ENCODE data around the gene MSI1. TPM values are rescaled to one million over a fixed set of nuclear protein-coding genes. Genes with fewer than 3 reads are reported as not detected.

The MSI1 gene
- total RNA-seq, 2 experiments from 2014 or later, result not detected

DNA sequence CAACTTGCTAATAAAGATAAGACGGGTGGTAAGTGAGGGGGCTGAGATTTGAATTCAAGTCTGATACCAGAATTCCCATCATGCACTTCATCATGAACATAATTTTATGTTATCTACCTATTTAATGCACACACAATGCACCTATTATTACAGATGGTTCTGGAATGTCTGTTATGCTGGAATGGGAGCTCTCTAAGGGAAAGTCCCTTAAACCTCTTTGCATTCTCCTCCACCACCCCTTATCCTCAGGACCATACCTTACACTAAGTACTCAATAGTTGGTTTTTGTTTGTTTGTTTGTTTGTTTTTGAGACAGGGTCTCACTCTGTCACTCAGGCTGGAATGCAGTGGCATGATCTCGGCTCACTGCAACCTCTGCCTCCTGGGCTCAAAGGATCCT, 7.0 kb upstream of the MSI1 start:
- H3K9me3 Mint-ChIP-seq (ENCODE audit: insufficient read depth), result no peaks in the 10 kb centered on the region
- ATAC-seq (no peak), DNase-seq (no peak)
- H3K4me3 Mint-ChIP-seq, result no peak overlapping the region
- H3K36me3 Mint-ChIP-seq (ENCODE audit: low read depth), result no peaks in the 10 kb centered on the region
- CTCF ChIA-PET, result interaction anchor here (1.6 kb wide), 1 partner anchor 54 kb away, joined by 3 read pairs; no protein-coding TSS in a partner anchor
- POLR2A ChIA-PET, result interaction anchor here (1.0 kb wide), 1 partner anchor 83 kb away, joined by 3 read pairs; the partner anchor contains the start of gene RNU4-1
- no peak overlapping the region for H3K27ac Mint-ChIP-seq
- no peaks in the 10 kb centered on the region for H3K4me1 Mint-ChIP-seq (ENCODE audit: low read depth)
- peaks cover 44% of the 10 kb centered on the region for H3K27me3 Mint-ChIP-seq (ENCODE audit: low read depth)

GRCh38 chr12:120373683-120374082, 4.7 kb upstream of the MSI1 start:
- Mint-ChIP-seq H3K9me3 (ENCODE audit: insufficient read depth) (no peaks in the 10 kb centered on the region), H3K36me3 (ENCODE audit: low read depth) (no peaks in the 10 kb centered on the region), H3K4me1 (ENCODE audit: low read depth) (peaks cover 8% of the 10 kb centered on the region), H3K27ac (no peak overlapping the region), H3K4me3 (no peak overlapping the region), H3K27me3 (ENCODE audit: low read depth) (peaks cover 61% of the 10 kb centered on the region)
- POLR2A ChIA-PET, result no interaction called here
- CTCF ChIA-PET, result no interaction called here
- no peak for DNase-seq
- no peak for ATAC-seq

- no peak for DNase-seq
- Mint-ChIP-seq H3K36me3 (ENCODE audit: low read depth) (no peaks in the 10 kb centered on the region), H3K4me1 (ENCODE audit: low read depth) (peaks cover 10% of the 10 kb centered on the region), H3K4me3 (peak overlapping the region; percentile 15), H3K27me3 (ENCODE audit: low read depth) (peaks cover 70% of the 10 kb centered on the region), H3K27ac (no peak overlapping the region), H3K9me3 (ENCODE audit: insufficient read depth) (no peaks in the 10 kb centered on the region)
- POLR2A ChIA-PET, result no interaction called here
- no peak for ATAC-seq
- CTCF ChIA-PET, result no interaction called here
Observed at GRCh38 chr12:120370343-120371243, 1.6 kb upstream of the MSI1 start.

- ChIA-PET CTCF (no interaction called here), POLR2A (no interaction called here)
- H3K4me3 Mint-ChIP-seq, result peak overlapping the region; percentile 49
Observed at GRCh38 chr12:120369603-120370342, 809 bp upstream of the MSI1 start.

DNA sequence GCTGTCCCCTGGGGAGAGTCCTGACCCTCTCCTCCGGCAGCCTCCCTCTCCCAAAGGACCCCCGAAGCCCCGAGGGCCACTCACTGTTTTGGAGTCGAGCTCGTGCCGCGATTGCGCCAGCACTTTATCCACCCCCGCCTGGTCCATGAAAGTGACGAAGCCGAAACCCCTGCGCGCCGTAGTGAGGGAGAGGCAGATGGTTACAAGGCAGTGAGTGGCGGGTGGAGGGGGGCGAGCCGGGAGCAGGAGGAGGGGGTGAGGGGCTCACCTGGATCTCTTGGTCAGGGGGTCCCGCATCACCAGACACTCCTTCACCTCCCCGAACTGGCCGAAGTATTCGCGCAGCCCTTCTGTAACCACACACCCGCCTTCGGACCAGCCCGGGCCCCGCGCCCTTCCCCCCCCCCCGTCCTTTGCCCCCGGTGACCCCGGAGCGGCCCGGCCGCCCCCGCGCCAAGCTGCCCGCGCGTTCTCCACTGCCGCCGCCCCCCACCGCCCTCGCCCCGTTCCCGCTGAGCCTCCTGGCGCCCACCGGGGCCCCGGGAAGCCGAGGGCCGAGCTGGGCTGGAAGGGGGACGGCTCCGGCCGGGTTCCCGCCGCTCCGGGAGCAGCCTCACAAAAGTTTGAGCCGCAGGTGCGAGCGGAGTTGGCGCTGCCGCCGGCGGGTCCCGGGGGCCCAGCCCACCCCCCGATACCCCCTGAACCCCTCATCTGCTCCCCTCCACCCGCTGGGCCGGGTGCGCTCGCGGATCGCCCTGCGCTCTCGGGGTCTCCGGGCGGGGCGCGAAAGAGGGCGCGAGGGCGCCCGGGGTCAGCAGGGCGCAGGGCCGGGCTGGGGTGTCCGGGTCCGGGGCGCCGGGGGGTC, 808 bp downstream of the MSI1 start:
- Mint-ChIP-seq H3K4me3 (no peak overlapping the region), H3K4me1 (ENCODE audit: low read depth) (peaks cover 10% of the 10 kb centered on the region), H3K36me3 (ENCODE audit: low read depth) (no peaks in the 10 kb centered on the region), H3K27ac (no peak overlapping the region), H3K27me3 (ENCODE audit: low read depth) (peaks cover 68% of the 10 kb centered on the region), H3K9me3 (ENCODE audit: insufficient read depth) (no peaks in the 10 kb centered on the region)
- DNase-seq (no peak), ATAC-seq (no peak)
- POLR2A ChIA-PET, result interaction anchor here (1.0 kb wide), 1 partner anchor 77 kb away, joined by 3 read pairs; the partner anchor contains the start of gene RNU4-2
- CTCF ChIA-PET, result interaction anchor here (0.8 to 3.0 kb wide), 7 partner anchors 11 to 88 kb away, joined by 3 to 17 read pairs (median 3); no protein-coding TSS in a partner anchor

More at GRCh38 chr12:120369603-120370342, 809 bp upstream of the MSI1 start:
- DNase-seq (no peak), ATAC-seq (peak; percentile 20)
- no peaks in the 10 kb centered on the region for H3K9me3 Mint-ChIP-seq (ENCODE audit: insufficient read depth)
- H3K36me3 Mint-ChIP-seq (ENCODE audit: low read depth), result no peaks in the 10 kb centered on the region
- no peak overlapping the region for H3K27ac Mint-ChIP-seq
- H3K27me3 Mint-ChIP-seq (ENCODE audit: low read depth), result peaks cover 70% of the 10 kb centered on the region
- H3K4me1 Mint-ChIP-seq (ENCODE audit: low read depth), result peaks cover 10% of the 10 kb centered on the region

DNA sequence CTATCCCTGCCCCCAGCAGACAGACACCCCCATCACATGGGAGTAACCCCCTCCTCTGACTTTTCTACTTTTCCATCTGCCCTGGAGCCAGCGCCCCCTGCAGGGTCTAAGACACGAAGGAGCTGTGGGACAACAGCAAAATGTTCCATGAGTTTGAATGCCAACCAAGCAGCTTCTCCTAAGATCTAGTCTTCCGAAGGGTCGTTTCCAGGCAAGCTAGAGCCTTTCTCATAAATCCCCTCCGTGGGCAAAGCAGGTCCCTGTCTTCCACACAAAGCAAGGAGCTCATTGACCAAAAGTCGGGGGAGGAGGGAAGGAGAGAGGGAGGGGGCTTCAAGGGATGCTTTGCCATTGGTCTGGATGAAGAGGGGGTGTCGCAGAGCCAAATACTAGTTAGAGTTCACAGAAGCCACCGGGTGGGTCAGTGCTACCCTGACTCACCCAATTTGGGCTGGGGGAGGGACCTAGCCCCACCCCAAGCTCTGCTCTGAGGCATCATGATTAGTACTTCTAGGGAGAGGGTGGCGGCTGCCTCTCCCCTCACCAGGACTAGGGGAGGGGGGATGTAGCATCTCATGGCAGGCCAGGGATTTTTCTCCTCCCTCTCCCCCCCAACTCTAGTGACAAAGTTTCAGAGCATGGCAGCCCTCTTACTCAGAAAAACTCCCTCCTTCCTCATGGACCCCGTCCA, 1.6 kb downstream of the MSI1 start:
- POLR2A ChIA-PET, result interaction anchor here (1.0 kb wide), 1 partner anchor 76 kb away, joined by 3 read pairs; the partner anchor contains the start of gene RNU4-2
- Mint-ChIP-seq H3K4me1 (ENCODE audit: low read depth) (peaks cover 10% of the 10 kb centered on the region), H3K27me3 (ENCODE audit: low read depth) (peaks cover 70% of the 10 kb centered on the region), H3K4me3 (no peak overlapping the region), H3K27ac (no peak overlapping the region), H3K9me3 (ENCODE audit: insufficient read depth) (no peaks in the 10 kb centered on the region), H3K36me3 (ENCODE audit: low read depth) (no peaks in the 10 kb centered on the region)
- CTCF ChIA-PET, result interaction anchor here (0.6 to 3.0 kb wide), 11 partner anchors 10 to 89 kb away, joined by 3 to 17 read pairs (median 3); no protein-coding TSS in a partner anchor
- no peak for ATAC-seq
- DNase-seq, result no peak

- CTCF ChIA-PET, result interaction anchor here (0.6 to 3.0 kb wide), 12 partner anchors 10 to 139 kb away, joined by 3 to 17 read pairs (median 3); no protein-coding TSS in a partner anchor
- Mint-ChIP-seq H3K9me3 (ENCODE audit: insufficient read depth) (no peaks in the 10 kb centered on the region), H3K36me3 (ENCODE audit: low read depth) (no peaks in the 10 kb centered on the region), H3K27ac (no peak overlapping the region), H3K27me3 (ENCODE audit: low read depth) (peaks cover 71% of the 10 kb centered on the region), H3K4me3 (no peak overlapping the region), H3K4me1 (ENCODE audit: low read depth) (peaks cover 10% of the 10 kb centered on the region)
- ATAC-seq (no peak), DNase-seq (no peak)
- POLR2A ChIA-PET, result interaction anchor here (1.0 kb wide), 1 partner anchor 75 kb away, joined by 3 read pairs; the partner anchor contains the start of gene RNU4-2
Observed at GRCh38 chr12:120366845-120367232, 2.1 kb downstream of the MSI1 start.

DNA sequence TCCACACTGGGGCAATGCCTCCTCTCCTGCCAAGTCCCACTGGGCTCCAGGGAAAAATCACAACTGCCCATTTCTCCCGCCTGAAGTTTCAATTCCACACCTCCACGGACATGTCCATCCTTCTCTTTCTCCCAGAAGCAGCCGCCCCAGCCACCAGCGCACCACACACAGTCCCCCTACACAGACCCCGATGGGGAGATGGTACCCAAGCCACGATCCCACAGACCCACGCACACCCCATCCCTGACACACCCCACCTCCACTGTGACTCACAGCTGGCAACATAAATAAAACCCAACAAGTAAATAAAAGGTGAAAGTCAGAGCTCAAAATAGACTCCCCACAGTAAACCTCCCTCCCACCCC, 2.6 kb downstream of the MSI1 start:
- H3K9me3 Mint-ChIP-seq (ENCODE audit: insufficient read depth), result no peaks in the 10 kb centered on the region
- ChIA-PET POLR2A (no interaction called here), CTCF (interaction anchor here (0.8 to 3.0 kb wide), 8 partner anchors 9 to 280 kb away, joined by 3 to 17 read pairs (median 3); no protein-coding TSS in a partner anchor)
- ATAC-seq (no peak), DNase-seq (no peak)
- peaks cover 10% of the 10 kb centered on the region for H3K4me1 Mint-ChIP-seq (ENCODE audit: low read depth)
- no peak overlapping the region for H3K4me3 Mint-ChIP-seq
- H3K27ac Mint-ChIP-seq, result no peak overlapping the region
- peaks cover 69% of the 10 kb centered on the region for H3K27me3 Mint-ChIP-seq (ENCODE audit: low read depth)
- H3K36me3 Mint-ChIP-seq (ENCODE audit: low read depth), result no peaks in the 10 kb centered on the region

DNA sequence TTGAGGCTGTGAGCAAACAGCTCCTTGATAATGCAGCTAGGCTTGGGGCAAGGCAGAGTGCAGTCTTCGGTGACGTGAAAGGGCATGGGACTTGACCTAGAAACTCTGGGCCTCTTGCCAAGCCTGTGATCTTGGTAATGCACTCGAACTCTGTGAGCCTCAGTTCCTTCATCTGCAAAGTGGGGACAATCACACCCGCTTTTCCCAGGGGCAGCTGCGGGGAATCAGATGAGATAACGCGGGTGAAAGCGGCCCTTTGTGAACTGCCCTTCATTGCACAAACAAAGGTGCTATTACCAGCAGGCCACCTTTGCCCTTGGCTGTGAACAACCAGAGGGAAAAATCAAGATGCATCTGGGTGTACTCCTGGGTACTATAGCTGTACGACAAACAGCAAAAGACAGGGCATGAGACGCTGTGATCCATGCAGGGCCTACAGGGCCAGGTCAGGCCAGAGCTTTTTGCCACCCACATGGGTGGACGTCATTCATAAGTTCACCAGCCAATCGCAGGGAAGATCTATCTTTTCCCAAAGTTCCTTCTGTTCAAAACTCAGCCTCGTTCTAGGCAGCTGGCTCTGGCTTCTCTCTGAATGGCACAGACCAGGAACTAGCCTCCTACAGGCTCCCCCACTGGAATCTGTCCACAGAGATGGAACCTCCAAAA, 3.2 kb downstream of the MSI1 start:
- CTCF ChIA-PET, result interaction anchor here (0.8 to 3.0 kb wide), 6 partner anchors 9 to 281 kb away, joined by 3 to 17 read pairs (median 3); no protein-coding TSS in a partner anchor
- POLR2A ChIA-PET, result no interaction called here
- DNase-seq, result no peak
- peaks cover 10% of the 10 kb centered on the region for H3K4me1 Mint-ChIP-seq (ENCODE audit: low read depth)
- H3K36me3 Mint-ChIP-seq (ENCODE audit: low read depth), result no peaks in the 10 kb centered on the region
- H3K27me3 Mint-ChIP-seq (ENCODE audit: low read depth), result peaks cover 68% of the 10 kb centered on the region
- ATAC-seq, result no peak
- no peak overlapping the region for H3K27ac Mint-ChIP-seq
- H3K4me3 Mint-ChIP-seq, result no peak overlapping the region
- H3K9me3 Mint-ChIP-seq (ENCODE audit: insufficient read depth), result no peaks in the 10 kb centered on the region

- Mint-ChIP-seq H3K9me3 (ENCODE audit: insufficient read depth) (no peaks in the 10 kb centered on the region), H3K4me1 (ENCODE audit: low read depth) (peaks cover 3% of the 10 kb centered on the region), H3K27ac (no peak overlapping the region), H3K27me3 (ENCODE audit: low read depth) (peaks cover 64% of the 10 kb centered on the region), H3K4me3 (no peak overlapping the region), H3K36me3 (ENCODE audit: low read depth) (no peaks in the 10 kb centered on the region)
- ATAC-seq (no peak), DNase-seq (no peak)
- ChIA-PET POLR2A (no interaction called here), CTCF (no interaction called here)
Observed at GRCh38 chr12:120364487-120364886, 4.5 kb downstream of the MSI1 start.
